Heart left ventricle (tissue), 13 donors: ENCODE data around the gene MAP9.

Experiments
- CTCF ChIP-seq, 12 donors: fragments of 200-600 bp; sonication (generic) in 4 of 12; IDR thresholded peaks; one replicate each; pipeline versions ENCODE4 v1.5.0 to v1.8.0; 2018 to 2022; ENCODE audit warnings: antibody characterized with exemption in 12 of 12, mild to moderate bottlenecking in 5 of 12
- POLR2A ChIP-seq, 2 donors: fragments of 450-650 bp; IDR thresholded peaks; one replicate each; pipeline ENCODE4 v1.6.1; 2017; ENCODE audit warnings: antibody characterized with exemption in 2 of 2, mild to moderate bottlenecking in 2 of 2, moderate library complexity in 2 of 2
- donor health status: ischemic (EF 13 %, LVEDD 7.1; RV severe dilation, severe dysfunction).
- donor health status: DM: no; HTN: yes; CAD: no.
- donor health status: DM: no; HTN: no; CAD: no.
- donor health status: ischemic (EF 25% LVEDD 6.9; RV normal size, moderate dysfunction).
- donor health status: ischemic (EF 25% LVEDD 5.7; RV mildly dilated, moderate dysfunction).
- donor health status: ischemic (EF 35%, LVEDD 5.7; RV mildly dilated, moderate dysfunction).
- donor health status: nonischemic (EF 11% LVEDD 7.7; RV severe dilation, severe dysfunction).
- donor health status: DM: yes; HTN: yes; CAD: no.
- donor health status: PGD.
- donor health status: ischemic (EF 29% LVEDD 5.4; RV normal size, mild dysfunction).
- donor health status: nonischemic (EF 23%, LVEDD 6.1; RV moderate dilation, normal function).

- no peak for TF ChIP-seq CTCF (IDR thresholded peaks at IDR 0.05)
- no peak for TF ChIP-seq POLR2A (IDR thresholded peaks at IDR 0.05)
Measured at GRCh38 chr4:155411546-155411945, 34.8 kb upstream of the MAP9 start.
